ENCODE results near the gene MUC22. TPM values are rescaled to one million over a fixed set of nuclear protein-coding genes. Genes with fewer than 3 reads are reported as not detected.

Gene MUC22
- total RNA-seq, 2 donors from 2014 or later: not detected

DNA sequence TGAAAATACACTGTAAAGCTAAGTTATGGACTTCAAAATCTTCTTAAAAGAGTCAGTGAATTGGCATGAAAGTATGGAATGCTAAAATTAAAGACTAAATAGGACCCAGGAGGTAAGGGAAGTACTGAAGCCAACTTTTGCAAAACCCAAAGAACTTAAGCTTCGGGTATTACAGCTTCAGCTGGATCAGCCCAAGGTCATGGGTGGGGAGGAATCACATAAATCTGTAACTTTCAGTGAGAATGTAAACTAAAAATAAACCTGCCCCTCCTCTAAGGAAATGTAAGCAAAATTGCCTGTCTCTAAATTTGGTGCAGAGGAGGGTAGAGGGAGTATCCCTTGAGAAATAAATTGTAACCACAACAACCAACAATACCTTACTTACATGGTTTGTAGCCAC, 31.1 kb upstream of the MUC22 start:
- no peak for DNase-seq (ENCODE audit: low spot score)
- no peaks in the 10 kb centered on the region for H3K36me3 ChIP-seq
- no peak overlapping the region for H3K4me3 ChIP-seq
- H3K27ac ChIP-seq: no peak overlapping the region
- peaks cover 0 to 5% of the 10 kb centered on the region in 2 donors for H3K4me1 ChIP-seq
- no peaks in the 10 kb centered on the region for H3K9me3 ChIP-seq
- no peaks in the 10 kb centered on the region for H3K27me3 ChIP-seq
- TF ChIP-seq, protein P1, sequence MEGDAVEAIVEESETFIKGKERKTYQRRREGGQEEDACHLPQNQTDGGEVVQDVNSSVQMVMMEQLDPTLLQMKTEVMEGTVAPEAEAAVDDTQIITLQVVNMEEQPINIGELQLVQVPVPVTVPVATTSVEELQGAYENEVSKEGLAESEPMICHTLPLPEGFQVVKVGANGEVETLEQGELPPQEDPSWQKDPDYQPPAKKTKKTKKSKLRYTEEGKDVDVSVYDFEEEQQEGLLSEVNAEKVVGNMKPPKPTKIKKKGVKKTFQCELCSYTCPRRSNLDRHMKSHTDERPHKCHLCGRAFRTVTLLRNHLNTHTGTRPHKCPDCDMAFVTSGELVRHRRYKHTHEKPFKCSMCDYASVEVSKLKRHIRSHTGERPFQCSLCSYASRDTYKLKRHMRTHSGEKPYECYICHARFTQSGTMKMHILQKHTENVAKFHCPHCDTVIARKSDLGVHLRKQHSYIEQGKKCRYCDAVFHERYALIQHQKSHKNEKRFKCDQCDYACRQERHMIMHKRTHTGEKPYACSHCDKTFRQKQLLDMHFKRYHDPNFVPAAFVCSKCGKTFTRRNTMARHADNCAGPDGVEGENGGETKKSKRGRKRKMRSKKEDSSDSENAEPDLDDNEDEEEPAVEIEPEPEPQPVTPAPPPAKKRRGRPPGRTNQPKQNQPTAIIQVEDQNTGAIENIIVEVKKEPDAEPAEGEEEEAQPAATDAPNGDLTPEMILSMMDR (IDR thresholded peaks at IDR 0.05): no peak

DNA sequence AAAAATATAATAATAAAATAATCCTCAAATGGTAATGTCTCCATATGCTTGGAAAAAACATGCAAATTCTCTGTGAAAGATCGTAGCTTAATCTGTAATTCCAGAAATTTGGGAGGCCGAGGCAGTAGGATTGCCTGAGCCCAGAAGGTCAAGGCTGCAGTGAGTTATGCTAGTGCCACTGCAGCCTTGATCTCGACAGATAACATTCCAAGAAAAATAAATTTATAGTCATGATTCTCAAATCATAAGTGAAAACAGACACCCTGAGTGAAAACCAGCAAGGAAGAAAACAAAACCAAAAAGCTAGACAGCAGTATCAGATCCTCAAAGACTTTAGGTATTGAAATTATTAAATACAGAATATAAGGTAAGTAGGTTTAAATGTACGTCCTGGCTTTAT, 30.6 kb upstream of the MUC22 start:
- no peak for DNase-seq (ENCODE audit: low spot score)
- TF ChIP-seq, protein P1 (IDR thresholded peaks at IDR 0.05): no peak
- no peaks in the 10 kb centered on the region for H3K9me3 ChIP-seq
- H3K4me3 ChIP-seq: no peak overlapping the region
- no peak overlapping the region for H3K27ac ChIP-seq
- H3K27me3 ChIP-seq: no peaks in the 10 kb centered on the region
- no peaks in the 10 kb centered on the region for H3K36me3 ChIP-seq
- H3K4me1 ChIP-seq: peaks cover 0 to 5% of the 10 kb centered on the region in 2 donors

DNA sequence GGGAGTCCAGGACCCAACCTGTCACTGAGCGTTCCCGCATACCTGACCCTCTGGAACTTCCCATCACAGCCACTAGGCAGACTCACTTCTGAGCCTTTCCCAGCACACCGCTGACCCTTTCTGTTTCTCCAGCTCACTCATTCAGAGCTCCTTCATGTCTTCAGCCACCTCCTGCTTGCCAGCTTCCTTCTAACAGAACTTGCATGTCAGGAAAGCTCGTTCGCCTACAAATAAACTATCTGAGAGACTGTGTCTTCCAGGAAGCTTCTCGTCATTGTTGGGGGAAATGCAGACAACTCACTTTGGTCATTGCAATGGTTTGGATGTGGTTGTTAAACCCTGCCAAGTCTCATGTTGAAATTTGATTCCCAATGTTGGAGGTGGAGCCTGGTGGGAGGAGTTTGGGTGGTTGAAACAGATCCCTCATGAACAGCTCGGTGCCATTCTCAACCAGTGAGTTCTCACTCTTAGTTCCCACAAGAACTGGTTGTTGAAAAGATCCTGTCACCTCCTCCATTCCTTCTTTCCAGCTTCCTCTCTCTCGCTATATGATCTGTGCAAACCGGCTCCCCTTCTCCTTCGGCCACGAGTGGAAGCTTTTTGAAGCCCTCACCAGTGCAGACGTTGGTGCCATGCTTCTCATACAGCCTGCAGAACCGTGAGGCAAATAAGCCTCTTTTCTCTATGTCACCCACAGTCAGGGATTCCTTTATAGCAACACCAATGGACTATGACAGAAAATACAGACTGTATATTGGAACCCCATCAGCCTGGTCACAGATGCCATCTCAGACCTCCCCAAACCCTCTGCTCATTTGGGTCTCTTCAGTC, 28.1 kb upstream of the MUC22 start:
- TF ChIP-seq, protein P1 (IDR thresholded peaks at IDR 0.05): no peak
- no peaks in the 10 kb centered on the region for H3K27me3 ChIP-seq
- H3K27ac ChIP-seq: no peak overlapping the region
- H3K9me3 ChIP-seq: no peaks in the 10 kb centered on the region
- H3K36me3 ChIP-seq: no peaks in the 10 kb centered on the region
- DNase-seq (ENCODE audit: low spot score): no peak
- peaks cover 0 to 5% of the 10 kb centered on the region in 2 donors for H3K4me1 ChIP-seq
- peak overlapping the region; percentile 5 to 7 for H3K4me3 ChIP-seq

DNA sequence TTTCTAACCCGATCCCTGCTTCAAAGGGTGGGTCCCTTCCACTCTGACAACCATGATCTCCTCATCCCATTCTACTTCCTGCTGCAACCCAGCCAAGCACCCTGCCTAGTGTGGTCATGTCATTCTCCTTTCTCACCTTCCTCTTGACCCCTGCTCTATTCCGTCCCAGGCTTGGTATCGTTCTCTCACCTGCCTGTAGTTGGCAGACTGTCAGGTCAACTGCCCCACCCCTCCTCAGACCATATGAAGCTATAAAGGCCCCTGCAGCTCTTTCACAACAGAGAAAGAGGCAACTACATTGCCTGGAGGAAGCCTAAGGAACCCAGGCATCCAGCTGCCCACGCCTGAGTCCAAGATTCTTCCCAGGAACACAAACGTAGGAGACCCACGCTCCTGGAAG, 26.8 kb upstream of the MUC22 start, which contains the start of gene MUC21:
TSS of gene MUC21 (plus strand) at position 280 of the 400 bp plus-strand sequence. CDS start 241 bp downstream, outside the sequence.
- no peak for DNase-seq (ENCODE audit: low spot score)
- TF ChIP-seq, protein P1 (IDR thresholded peaks at IDR 0.05): no peak
- Histone ChIP-seq H3K36me3 (no peaks in the 10 kb centered on the region), H3K27me3 (no peaks in the 10 kb centered on the region), H3K4me1 (peaks cover 0 to 5% of the 10 kb centered on the region in 2 donors), H3K4me3 (no peak within 1 kb of the TSS), H3K27ac (no peak within 1 kb of the TSS), H3K9me3 (no peaks in the 10 kb centered on the region)

DNA sequence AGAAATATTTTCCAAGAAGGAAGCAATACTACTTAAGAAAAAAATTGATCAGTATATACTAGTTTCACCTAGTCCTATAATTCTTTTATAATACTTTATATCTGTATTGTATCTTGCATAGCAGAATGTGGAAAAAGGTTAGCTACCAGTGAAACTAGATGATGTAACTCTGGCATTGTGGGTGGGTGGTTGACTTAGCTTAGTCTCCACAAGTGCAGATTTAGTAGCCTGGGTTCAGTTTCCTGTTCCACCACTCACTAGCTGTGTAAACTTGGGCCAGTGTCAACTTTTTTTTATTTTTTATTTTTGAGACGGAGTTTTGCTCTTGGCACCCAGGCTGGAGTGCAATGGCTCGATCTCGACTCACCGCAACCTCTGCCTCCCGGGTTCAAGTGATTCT, 24.8 kb upstream of the MUC22 start:
- Histone ChIP-seq H3K9me3 (no peaks in the 10 kb centered on the region), H3K4me1 (peaks cover 0 to 5% of the 10 kb centered on the region in 2 donors), H3K27me3 (no peaks in the 10 kb centered on the region), H3K27ac (no peak overlapping the region), H3K36me3 (no peaks in the 10 kb centered on the region), H3K4me3 (no peak overlapping the region)
- TF ChIP-seq, protein P1 (IDR thresholded peaks at IDR 0.05): no peak
- DNase-seq (ENCODE audit: low spot score): no peak
